ENCODE measurements around the gene SDR42E2.

SDR42E2 gene

DNA sequence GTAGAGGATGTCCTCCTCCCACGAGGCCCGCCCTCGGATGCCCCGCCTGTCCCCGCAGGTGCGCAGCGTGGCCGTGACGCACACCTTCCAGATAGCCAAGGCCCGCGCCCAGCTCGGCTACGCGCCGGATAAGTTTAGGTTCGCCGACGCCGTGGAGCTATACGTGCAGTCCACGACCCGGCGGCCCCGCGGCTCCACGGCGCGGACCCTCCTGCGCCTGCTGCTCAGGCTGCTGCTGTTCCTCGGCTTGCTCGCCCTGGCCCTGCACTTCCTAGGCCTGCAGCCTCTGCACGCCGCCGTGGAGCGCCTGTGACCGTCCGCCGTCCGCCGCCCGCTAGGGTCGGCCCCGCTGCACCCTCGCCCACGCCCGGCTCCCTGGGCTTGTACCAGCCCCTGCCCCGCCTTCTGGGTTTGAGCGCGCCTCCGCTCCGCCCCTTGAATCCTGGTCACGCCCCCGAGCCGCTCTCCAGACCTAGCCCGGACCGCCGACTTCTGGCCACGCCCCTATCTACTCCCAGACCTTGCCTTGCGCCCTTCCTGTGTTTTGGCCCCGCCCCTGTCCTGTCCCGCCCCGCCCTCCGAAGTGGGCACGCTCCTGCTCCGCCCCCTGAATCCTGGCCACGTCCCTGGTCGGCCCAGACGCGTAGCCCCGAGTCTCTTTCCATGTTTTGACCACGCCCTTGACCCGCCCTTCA is 27.9 kb downstream of the SDR42E2 start (continued):
- TF ChIP-seq ZNF777 (tag by site-specific recombination; IDR thresholded peaks at IDR 0.05; ENCODE audit: borderline replicate concordance) (peak; percentile 95; the same call in 1 of the 2 replicates), ZNF549 (tag by site-specific recombination; IDR thresholded peaks at IDR 0.05) (no peak), ZNF394 (tag by site-specific recombination; IDR thresholded peaks at IDR 0.05; ENCODE audit: borderline replicate concordance) (no peak), ZNF292 (tag by site-specific recombination; IDR thresholded peaks at IDR 0.05; ENCODE audit: borderline replicate concordance, low read depth) (no peak), ZNF548 (tag by site-specific recombination; IDR thresholded peaks at IDR 0.05) (no peak), ZFP37 (tag by site-specific recombination; IDR thresholded peaks at IDR 0.05) (no peak), ZNF274 (IDR thresholded peaks at IDR 0.05; ENCODE audit: low read length) (no peak), ZNF274 (tag by site-specific recombination; IDR thresholded peaks at IDR 0.05; ENCODE audit: borderline replicate concordance) (no peak), KLF7 (tag by site-specific recombination; IDR thresholded peaks at IDR 0.05; ENCODE audit: borderline replicate concordance) (no peak), YY1 (tag by site-specific recombination; IDR thresholded peaks at IDR 0.05) (0 out of 2 replicates have a peak, but pooled peaks have one; percentile 40)
- TF ChIP-seq, protein P1, sequence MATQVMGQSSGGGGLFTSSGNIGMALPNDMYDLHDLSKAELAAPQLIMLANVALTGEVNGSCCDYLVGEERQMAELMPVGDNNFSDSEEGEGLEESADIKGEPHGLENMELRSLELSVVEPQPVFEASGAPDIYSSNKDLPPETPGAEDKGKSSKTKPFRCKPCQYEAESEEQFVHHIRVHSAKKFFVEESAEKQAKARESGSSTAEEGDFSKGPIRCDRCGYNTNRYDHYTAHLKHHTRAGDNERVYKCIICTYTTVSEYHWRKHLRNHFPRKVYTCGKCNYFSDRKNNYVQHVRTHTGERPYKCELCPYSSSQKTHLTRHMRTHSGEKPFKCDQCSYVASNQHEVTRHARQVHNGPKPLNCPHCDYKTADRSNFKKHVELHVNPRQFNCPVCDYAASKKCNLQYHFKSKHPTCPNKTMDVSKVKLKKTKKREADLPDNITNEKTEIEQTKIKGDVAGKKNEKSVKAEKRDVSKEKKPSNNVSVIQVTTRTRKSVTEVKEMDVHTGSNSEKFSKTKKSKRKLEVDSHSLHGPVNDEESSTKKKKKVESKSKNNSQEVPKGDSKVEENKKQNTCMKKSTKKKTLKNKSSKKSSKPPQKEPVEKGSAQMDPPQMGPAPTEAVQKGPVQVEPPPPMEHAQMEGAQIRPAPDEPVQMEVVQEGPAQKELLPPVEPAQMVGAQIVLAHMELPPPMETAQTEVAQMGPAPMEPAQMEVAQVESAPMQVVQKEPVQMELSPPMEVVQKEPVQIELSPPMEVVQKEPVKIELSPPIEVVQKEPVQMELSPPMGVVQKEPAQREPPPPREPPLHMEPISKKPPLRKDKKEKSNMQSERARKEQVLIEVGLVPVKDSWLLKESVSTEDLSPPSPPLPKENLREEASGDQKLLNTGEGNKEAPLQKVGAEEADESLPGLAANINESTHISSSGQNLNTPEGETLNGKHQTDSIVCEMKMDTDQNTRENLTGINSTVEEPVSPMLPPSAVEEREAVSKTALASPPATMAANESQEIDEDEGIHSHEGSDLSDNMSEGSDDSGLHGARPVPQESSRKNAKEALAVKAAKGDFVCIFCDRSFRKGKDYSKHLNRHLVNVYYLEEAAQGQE (tag by site-specific recombination; IDR thresholded peaks at IDR 0.05), result no peak

DNA sequence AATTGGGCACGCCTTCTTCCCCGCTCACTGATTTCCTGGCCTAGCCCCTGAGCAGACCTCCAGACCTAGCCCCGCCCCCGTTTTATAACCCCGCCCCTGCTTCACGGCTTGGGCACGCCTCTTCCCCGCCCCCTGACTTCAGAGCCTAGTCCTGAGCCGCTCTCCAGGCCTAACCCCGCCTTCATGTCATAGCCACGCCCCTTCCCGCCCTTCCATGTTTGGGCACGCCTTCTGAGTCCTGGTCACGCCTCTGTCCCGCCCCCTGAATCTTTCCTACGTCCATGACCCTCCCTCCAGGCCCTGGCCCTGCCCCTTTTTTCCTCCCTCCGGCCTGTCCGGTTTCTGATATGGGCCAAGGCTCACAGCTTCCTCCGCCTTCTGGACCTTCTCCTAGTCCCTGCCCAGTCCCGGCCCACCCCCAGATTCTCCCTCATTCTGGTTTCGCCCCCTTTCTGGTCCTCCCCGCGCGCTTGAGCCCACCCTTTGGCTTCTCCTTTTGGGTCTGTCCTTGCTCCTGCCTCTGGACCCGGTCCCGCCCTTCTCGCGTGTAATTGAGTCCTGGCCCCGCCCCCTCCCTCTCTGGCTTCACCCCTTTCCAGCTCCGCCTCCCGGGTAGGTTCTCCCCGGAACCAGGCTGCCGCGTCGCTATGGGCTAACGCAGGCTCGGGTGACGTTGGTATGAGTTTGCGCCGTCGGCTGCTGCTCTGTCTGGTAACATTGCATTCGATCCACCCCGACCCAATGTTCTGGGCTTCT is 28.6 kb downstream of the SDR42E2 start:
- peak overlapping the region; percentile 27; the same call in 1 of the 2 replicates for H3K27ac ChIP-seq (ENCODE audit: extremely low read depth, low read depth, low read length)
- no peaks in the 10 kb centered on the region for H3K36me3 ChIP-seq (ENCODE audit: control insufficient read depth in 2 of 2, insufficient read depth in 1 of 2, low read length in 2 of 2)
- ChIA-PET CTCF (interaction anchor here (0.6 to 2.7 kb wide), 7 partner anchors 17 to 1034 kb away, joined by 3 to 16 read pairs (median 4); no protein-coding TSS in a partner anchor), POLR2A (interaction anchor here (0.6 to 1.6 kb wide), 12 partner anchors 15 to 1029 kb away, joined by 3 to 11 read pairs (median 4); partner anchors contain the start of genes EEF2K, POLR3E and UQCRC2)
- peak overlapping the region; percentile 63 for H3K4me3 ChIP-seq (ENCODE audit: low read depth, low read length)
- H3K9me3 ChIP-seq (ENCODE audit: control insufficient read depth, insufficient read depth, low read depth, low read length), result no peaks in the 10 kb centered on the region
- peaks cover 6% of the 10 kb centered on the region for H3K4me1 ChIP-seq (ENCODE audit: control insufficient read depth, insufficient read depth, low read length)
- TF ChIP-seq ZNF175 (tag by site-specific recombination; IDR thresholded peaks at IDR 0.05), result no peak
- peak; percentile 97 for TF ChIP-seq PRDM10 (tag by site-specific recombination; IDR thresholded peaks at IDR 0.05)
- TF ChIP-seq, protein P2, sequence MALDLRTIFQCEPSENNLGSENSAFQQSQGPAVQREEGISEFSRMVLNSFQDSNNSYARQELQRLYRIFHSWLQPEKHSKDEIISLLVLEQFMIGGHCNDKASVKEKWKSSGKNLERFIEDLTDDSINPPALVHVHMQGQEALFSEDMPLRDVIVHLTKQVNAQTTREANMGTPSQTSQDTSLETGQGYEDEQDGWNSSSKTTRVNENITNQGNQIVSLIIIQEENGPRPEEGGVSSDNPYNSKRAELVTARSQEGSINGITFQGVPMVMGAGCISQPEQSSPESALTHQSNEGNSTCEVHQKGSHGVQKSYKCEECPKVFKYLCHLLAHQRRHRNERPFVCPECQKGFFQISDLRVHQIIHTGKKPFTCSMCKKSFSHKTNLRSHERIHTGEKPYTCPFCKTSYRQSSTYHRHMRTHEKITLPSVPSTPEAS (tag by site-specific recombination; IDR thresholded peaks at IDR 0.05), result no peak
- TF ChIP-seq ZNF473 (tag by site-specific recombination; IDR thresholded peaks at IDR 0.05), result no peak
- no peak for TF ChIP-seq ZNF626 (tag by site-specific recombination; IDR thresholded peaks at IDR 0.05)
- TF ChIP-seq PRDM1 (tag by site-specific recombination; IDR thresholded peaks at IDR 0.05), result no peak
- no peak for TF ChIP-seq ZNF48 (tag by site-specific recombination; IDR thresholded peaks at IDR 0.05)
- TF ChIP-seq ZNF600 (tag by site-specific recombination; IDR thresholded peaks at IDR 0.05), result peak; percentile 76
- no peak for TF ChIP-seq ZNF571 (tag by site-specific recombination; IDR thresholded peaks at IDR 0.05)
- no peak for TF ChIP-seq ZNF544 (tag by site-specific recombination; IDR thresholded peaks at IDR 0.05)
- TF ChIP-seq ZNF423 (tag by site-specific recombination; IDR thresholded peaks at IDR 0.05), result peak; percentile 77; the same call in 1 of the 2 replicates
- no peak for TF ChIP-seq PRDM4 (tag by site-specific recombination; IDR thresholded peaks at IDR 0.05)
- no peak for TF ChIP-seq ZFP37 (tag by site-specific recombination; IDR thresholded peaks at IDR 0.05)
- TF ChIP-seq SP7 (tag by site-specific recombination; IDR thresholded peaks at IDR 0.05), result peak; percentile 45; the same call in 1 of the 2 replicates

All from HEK293 (cell line).